Adipose tissue (tissue), 3 donors: ENCODE measurements around the gene DEPDC1B. TPM values are rescaled to one million over a fixed set of nuclear protein-coding genes. Genes with fewer than 3 reads are reported as not detected.
"Not testable (repeated sequence)": the region's sequence is repeated elsewhere in the genome, so short reads cannot be mapped to it uniquely, and the experiment has no call there.

Experiments used
- H3K27ac ChIP-seq: one replicate; pipeline ENCODE4 v1.5.1; 2013; ENCODE audit warnings: low read depth, low read length
- WGBS, 3 donors: extraction: QIAGEN DNeasy Blood & Tissue Kit; methylation state at CpG; one replicate each; pipeline ENCODE4 v1.1.7; 2013; 5-methylcytosine and 5-hydroxymethylcytosine counted together
- polyA plus RNA-seq, 3 donors: library from polyadenylated mRNA; stranded (reverse); fragments of 200-250 nt; gene quantifications; one replicate each; pipeline ENCODE4 v1.2.3, GENCODE V29; 2013
- donor health status: healthy with polysubstance abuse.
- donor health status: Bipolar disorder and iron deficiency.
- donor health status: healthy.

Gene DEPDC1B
- polyA plus RNA-seq, 3 donors: 0.15 to 0.34 (median 0.22) TPM

DNA sequence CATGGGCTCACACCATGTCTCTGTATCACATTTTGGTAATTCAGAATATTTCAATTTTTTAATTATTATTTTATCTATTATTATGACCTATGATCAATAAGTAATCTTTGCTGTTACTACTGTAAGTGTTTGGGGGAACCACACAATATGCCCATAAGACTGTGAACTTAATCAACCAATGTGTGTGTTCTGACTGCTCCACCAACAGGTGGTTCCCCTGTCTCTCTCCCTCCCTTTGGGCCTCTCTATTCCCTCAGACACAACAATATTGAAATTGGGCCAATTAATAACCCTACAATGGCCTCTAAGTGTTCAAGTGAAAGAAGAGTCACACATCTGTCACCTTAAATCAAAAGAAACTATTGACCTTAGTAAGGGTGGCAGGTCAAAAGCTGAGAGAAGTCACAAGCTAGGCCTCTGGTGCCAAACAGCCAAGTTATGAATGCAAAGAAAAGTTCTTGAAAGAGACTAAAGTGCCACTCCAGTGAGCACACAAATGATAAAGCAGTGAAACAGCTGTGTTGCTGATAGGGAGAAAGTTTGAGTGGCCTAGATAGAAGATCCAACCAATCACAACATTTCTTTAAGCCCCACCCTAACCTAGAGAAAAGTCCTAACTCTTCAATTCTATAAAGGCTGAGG lies 88.7 kb downstream of the DEPDC1B start:
- no peak overlapping the region for H3K27ac ChIP-seq

DNA sequence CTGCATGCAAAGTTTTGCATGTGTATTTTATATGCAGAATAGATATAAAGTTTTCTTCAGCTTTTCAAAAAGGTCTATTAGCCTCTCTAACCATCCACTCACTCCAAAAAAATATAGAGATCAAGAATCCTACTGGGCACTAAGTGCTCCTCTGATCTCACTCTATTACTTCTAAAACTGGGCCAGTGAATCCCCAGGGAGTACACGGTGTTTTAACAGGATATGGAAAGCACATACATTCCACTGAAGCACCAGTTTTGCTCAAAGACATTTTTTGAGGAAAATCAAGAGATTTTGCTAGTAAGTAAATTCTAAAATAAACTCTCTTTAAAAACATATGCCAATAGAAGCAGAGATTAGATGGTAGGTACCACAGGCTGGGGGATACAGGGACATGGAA lies 95.2 kb downstream of the DEPDC1B start:
- WGBS, 3 donors: 57 to 88% (median 72%) methylated on average over 1 of the region's 1 CpG
- H3K27ac ChIP-seq: no peak overlapping the region

DNA sequence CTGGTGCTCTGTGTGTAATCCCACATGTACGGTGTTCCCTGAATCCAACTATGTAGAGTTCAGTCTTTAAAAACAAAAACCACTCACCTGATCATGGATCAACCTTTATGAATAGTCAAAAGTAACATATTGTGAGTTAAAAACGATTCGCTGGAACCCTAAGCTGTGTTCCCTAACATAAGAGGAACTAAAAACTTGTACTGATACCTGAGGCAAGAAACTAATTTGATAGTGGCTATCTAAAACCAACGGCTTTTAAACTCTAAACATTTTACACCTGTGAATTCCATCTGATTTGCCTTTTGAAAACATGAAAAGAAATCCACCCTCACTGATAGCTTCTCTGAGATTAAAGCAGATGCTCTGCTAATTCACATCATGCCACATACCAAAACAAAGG lies 101.5 kb downstream of the DEPDC1B start:
- 60 to 79% (median 64%) methylated on average over 4 of the region's 4 CpGs for WGBS, 3 donors
- no peak overlapping the region for H3K27ac ChIP-seq

DNA sequence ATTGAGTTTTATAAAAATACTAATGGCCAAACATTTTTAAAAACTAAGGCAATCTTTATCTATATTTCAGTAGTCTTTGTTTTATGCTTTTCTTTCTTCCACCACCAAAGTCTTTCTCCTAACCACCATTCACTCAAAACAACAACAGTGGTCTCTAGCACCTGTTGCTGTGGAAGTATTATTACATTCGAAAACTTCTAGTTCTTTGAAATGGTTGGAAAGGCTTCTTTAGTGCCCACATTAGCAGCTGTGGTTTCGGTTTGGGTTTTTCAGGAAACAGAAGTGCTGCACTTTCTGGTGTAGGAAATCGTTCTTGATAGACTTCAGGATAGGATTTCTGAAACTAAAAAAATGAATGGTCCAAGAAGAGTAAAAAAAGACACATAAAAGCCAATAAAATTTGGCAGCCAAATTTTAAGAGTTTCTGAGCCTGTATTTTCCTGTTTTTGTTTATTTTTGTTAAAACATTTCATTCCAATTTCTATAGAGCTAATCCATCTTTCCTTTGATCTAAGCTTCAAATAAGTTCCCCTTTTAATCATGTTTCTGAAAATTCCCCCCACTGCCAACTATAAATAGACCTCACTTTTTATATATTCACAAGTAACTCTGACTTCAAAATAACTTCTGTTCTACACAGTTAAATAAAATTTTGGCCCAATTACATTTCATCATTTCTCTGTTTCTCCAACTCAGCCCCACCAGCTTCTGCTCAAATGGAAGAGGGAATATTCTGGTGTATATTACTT lies 102.2 kb downstream of the DEPDC1B start:
- 32 to 76% (median 35%) methylated on average over 3 of the region's 3 CpGs for WGBS, 3 donors
- no peak overlapping the region for H3K27ac ChIP-seq

DNA sequence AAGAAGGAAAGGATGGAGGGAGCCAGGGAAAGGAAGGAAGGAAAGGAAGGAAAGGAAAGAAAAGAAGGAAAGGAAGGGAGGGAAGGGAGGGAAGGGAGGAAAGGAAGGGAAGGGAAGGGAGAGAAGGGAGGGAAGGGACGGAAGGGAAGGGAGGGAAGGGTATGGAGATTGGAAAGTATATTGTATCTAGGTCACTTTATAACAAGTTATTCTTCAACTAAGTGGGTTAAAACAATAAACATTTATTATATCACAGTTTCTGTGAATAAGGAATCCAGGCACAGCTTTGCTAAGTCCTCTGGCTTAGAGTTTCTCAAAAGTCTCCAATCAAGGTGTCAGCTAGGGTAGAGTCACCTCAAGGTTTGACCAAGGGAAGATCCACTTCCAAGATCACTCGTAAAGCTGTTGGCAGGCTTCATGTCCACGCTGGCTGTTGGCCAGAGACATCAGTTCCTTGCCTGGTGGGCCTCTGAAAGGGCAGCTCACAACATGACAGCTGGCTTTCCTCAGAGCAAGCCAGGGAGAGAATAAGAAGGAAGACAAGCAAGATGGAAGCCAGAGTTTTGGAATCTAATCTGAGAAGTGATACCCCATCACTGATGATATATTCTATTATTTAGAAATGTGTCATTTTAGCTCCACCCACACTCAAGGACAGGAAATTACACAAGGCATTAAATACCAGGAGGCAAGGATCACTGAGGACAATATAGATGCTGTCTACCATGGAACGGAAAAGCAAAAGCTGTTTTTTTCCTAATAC lies 105.1 kb downstream of the DEPDC1B start:
- H3K27ac ChIP-seq: no peak overlapping the region
- WGBS, 3 donors: 70 to 90% (median 85%) methylated on average over 4 of the region's 4 CpGs

DNA sequence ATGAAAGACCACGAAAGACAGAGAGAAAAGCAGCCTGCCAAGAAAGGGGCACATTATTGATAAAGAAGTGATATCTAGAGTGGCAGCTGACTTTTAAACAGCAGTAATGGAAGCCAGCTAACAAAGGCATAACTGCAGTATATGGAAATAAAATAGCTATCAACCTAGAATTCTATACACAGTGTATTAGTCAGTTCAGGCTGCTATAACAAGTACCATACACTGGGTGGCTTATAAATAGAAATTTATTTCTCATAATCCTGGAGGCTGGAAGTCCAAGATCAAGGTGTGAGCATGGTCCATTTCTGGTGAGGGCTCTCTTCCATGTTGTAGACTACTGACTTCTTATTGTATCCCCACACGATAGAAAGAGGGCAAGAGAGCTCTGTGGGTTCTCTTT lies 109.8 kb downstream of the DEPDC1B start:
- 74 to 97% (median 94%) methylated on average over 2 of the region's 2 CpGs for WGBS, 3 donors

DNA sequence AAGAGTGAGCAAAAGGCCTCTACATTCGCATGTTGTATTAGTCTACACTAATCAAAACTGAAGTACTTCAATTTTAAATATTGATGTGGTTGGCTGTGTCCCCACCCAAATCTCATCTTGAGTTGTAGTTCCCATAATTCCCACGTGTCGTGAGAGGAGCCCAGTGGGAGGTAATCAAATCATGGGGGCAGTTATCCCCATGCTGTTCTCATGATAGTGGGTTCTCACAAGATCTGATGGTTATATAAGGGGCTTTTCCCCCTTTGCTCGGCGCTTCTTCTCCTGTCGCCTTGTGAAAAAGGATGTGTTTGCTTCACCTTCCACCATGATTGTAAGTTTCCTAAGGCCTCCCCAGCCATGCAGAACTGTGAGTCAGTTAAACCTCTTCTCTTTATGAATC lies 112.7 kb downstream of the DEPDC1B start:
- WGBS, 3 donors: 91 to 93% (median 91%) methylated on average over 6 of the region's 6 CpGs
- not testable (repeated sequence) for H3K27ac ChIP-seq

More for the DNA sequence above, 109.8 kb downstream of the DEPDC1B start:
- H3K27ac ChIP-seq: no peak overlapping the region

DNA sequence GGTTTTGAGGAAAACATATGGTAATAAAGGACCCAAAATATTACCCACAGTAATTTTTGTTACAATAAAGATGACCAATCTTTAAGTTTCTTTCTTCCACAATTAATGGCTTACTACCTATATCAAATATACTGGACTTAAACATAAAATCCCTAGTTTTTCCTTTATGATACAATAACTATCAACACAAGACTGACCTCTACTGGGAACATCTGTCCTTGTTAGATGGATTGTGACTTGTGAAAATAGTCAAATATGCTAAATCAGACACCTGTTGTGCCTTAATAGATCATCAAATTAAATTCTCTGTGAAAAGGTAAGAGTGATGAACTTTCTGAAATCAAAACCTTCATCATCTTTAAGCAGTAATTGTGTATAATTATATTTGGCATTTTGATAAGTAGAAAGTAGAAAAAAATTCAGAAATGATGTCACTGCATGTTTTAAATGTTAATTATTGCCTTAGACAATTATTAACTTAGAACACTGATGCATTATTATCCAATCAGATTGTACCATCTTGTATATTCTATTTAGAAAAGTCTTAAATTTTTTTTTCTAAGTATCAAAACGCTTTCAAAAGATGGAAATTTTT lies 113.6 kb downstream of the DEPDC1B start:
- 89 to 95% (median 93%) methylated on average over 1 of the region's 1 CpG for WGBS, 3 donors
- H3K27ac ChIP-seq: no peak overlapping the region

DNA sequence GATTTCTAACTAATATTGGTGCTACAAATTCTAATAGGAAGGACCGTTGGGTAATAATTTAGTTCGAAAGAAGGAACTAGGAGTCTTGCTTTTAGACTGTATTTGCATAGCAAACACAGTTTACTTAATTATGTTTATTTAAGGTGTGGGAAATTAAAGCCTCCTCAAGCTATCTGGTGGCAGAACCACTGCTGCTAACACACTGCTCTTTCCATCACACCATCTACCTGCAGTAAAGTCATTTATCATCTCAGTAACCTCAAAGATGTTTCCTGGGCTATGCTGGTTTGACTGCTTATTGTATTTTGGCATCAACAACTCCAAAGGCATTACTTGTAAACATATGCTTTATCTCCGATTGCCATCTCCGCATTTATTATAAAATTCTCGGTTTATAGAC lies 114.3 kb downstream of the DEPDC1B start:
- 67 to 86% (median 83%) methylated on average over 5 of the region's 5 CpGs for WGBS, 3 donors
- no peak overlapping the region for H3K27ac ChIP-seq

DNA sequence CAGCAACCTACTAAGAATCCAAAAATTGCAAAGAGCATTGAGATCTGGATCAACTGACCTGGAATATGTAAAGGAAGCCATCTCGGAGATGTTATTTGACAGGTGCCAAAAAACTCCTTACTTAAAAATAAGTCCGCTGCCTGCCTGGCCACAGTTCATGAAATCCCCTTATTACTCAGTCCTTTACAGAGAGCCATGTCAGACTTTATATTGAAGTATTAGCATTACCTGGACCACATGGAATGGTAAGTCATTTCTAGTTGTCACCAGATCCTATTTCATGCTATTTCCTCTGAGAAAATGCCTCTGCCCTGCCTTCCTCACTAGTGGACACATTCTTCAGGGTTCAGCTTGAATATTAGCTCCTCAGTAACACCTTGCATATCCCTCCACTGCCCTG lies 115.7 kb downstream of the DEPDC1B start:
- no peak overlapping the region for H3K27ac ChIP-seq
- WGBS, 3 donors: 84 to 98% (median 89%) methylated on average over 2 of the region's 2 CpGs

DNA sequence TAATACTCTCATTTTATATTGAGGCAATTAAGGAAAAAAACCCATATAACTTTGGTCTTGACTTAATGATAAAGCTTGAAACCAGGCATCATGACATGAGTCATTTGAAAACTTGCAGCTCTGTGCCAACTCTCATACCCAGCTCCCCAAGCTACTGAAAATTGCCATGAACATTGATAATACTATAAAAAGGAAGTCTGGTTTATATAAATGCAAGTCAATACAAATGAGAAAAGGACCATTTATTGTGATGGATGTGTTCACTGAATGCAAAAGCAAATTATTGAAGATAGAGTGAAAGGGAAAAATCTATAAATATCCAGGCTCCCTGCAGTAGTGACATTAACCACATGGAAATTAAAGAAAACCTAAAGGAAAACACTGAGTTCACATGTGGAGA lies 116.3 kb downstream of the DEPDC1B start:
- no peak overlapping the region for H3K27ac ChIP-seq

DNA sequence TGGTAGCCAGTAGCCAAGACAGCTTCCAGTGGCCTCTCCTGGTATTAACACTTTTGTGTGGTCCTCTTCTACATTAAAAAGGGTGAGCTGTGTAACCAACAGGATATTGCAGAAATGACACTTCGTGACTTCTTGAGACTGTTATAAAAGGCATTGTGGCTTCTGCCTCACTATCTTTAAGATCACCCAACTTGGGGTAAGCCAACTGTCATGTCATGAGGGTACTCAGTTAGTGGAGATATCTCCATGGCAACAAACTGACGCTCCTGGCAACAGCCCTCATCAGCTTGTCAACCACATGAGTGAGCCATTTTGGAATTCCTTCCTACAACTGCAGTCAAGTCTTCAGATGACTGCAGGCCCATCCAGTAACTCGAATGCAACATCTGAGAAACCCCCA lies 121.7 kb downstream of the DEPDC1B start:
- WGBS, 3 donors: 68 to 87% (median 84%) methylated on average over 3 of the region's 3 CpGs
- H3K27ac ChIP-seq: no peak overlapping the region

DNA sequence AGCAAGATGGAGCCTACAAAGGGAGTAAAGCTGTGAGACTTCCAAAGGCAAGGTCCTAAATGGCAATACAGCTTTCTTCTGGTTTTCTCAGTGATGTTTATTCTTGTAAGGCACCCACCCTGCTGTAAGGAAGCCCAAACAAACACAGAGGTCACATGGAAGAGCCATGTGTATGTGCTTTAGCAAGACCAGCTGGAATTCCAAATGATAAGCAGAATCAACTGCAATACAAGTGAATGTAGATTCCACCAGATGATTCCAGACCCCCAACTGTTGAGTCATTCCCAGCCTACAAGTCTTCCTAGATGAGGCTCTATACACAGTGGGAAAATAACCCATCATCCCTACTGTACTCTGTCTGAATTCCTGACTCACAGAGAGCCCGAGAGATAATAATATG lies 122.8 kb downstream of the DEPDC1B start:
- WGBS, 3 donors: 89 to 100% (median 89%) methylated on average over 1 of the region's 1 CpG

DNA sequence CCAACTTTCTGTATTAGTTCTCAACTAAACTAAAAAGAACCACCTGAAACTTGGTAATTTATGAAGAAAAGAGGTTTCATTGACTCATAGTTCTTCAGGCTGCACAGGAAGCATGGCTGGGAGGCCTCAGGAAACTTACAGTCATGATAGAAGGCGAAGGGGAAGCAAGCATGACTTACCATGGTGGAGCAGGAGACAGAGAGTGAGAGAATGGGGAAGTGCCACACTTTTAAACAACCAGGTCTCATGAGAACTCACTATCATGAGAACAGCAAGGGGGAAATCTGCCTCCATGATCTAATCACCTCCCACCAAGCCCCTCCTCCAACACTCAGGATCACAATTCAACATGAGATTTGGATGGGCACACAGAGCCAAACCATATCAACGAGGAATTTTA lies 123.5 kb downstream of the DEPDC1B start:
- WGBS, 3 donors: 66 to 94% (median 88%) methylated on average over 2 of the region's 2 CpGs
- no peak overlapping the region for H3K27ac ChIP-seq

More for the DNA sequence above, 122.8 kb downstream of the DEPDC1B start:
- no peak overlapping the region for H3K27ac ChIP-seq

DNA sequence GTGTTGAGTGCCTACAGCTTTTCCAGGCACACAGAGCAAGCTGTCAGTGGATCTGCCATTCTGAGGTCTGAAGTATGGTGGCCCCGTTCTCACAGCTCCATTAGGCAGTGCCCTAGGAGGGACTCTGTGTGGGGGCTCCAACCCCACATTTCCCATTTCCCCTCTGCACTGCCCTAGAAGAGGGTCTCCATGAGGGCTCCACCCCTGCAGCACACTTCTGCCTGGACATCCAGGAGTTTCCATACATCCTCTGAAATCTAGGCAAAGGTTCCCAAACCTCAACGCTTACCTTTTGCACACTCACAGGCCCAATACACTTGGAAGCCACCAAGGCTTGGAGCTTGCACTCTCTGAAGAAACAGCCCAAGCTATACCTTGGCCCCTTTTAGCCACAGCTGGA lies 131.3 kb downstream of the DEPDC1B start:
- no peak overlapping the region for H3K27ac ChIP-seq
- 90 to 98% (median 97%) methylated on average over 2 of the region's 2 CpGs for WGBS, 3 donors

DNA sequence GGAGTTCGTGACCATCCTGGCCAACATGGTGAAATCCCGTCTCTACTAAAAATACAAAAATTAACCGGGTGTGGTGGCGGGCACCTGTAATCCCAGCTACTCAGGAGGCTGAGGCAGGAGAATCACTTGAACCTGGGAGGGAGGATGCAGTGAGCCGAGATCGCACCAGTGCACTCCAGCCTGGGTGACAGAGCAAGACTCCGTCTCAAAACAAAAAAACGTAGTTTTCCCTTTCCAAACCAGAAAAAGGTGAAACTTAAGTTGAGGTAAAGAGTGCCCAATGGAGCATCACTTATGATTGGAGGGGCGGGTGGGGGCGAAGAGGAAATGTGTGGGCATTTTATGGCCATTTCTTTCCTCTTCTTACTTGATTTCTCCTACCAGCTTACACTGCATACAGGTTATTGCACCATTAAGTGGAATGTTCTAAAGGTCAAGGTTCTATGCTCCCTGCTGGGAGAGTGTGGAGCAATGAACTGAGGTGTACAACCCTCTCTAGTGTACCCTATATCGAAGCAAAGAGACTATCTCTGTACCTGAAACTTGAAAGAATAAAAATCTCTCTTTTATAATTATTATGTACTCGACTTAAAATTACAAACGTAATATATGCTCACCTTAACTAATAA lies 136.2 kb downstream of the DEPDC1B start:
- H3K27ac ChIP-seq: no peak overlapping the region
- 92 to 95% (median 93%) methylated on average over 13 of the region's 13 CpGs for WGBS, 3 donors

DNA sequence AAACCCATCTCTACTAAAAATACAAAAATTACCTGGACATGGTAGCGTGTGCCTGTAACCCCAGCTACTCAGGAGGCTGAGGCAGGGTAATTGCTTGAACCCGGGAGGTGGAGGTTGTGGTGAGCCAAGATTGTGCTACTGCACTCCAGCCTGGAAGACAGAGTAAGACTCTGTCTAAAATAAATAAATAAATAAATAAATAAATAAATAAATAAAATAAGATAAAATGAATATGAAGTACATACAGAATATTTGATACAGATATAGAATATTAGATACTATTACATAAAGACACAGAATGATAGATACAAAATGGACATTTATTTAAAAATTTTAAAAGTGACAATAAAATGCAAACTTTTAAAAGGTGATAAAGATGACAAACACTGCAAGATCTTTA lies 146.7 kb downstream of the DEPDC1B start:
- not testable (repeated sequence) for H3K27ac ChIP-seq
- WGBS, 3 donors: 95 to 97% (median 96%) methylated on average over 2 of the region's 2 CpGs

DNA sequence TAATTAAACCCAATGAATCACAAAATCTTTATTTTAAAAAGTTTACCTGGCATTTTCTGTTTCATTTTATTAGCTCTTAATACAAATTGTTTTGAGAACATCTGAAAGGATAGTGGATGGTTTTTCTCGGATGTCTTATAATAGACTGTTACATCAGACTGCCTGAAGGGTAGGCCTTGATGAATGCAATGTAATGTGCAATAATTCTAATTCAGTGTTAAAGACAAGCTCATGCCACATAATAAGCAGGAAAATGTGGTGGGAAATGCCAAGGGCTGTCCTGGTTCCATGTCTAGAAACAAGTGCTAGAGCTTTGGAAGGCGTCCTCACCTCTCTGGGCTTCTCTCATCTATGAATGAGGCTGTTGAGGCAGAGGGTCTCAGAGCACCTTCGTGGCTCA lies 148.1 kb downstream of the DEPDC1B start:
- H3K27ac ChIP-seq: no peak overlapping the region
- 86 to 88% (median 87%) methylated on average over 3 of the region's 3 CpGs for WGBS, 3 donors

DNA sequence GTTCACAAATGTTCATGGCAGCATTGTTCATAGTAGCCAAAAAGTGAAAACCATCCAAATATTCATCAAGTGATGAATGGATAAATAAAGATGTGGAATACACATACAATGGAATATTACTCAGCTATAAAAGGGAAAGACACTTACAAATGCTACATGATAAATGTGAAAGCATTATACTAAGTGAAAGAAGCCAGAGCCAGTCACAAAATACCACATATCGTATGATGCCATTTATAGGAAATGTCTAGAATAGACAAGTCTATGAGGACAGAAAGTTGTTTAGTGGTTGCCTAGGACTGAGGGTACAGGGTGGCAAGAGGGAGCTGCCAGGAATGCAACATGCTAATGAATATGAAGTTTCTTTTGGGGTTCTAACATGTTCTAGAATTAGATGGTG lies 148.7 kb downstream of the DEPDC1B start:
- WGBS, 3 donors: 83 to 92% (median 91%) methylated on average over 1 of the region's 1 CpG
- no peak overlapping the region for H3K27ac ChIP-seq
